H1 (cell line): ENCODE results near the gene ANKRD31. TPM values are rescaled to one million over a fixed set of nuclear protein-coding genes. Genes with fewer than 3 reads are reported as not detected.

Experiments
- CTCF ChIA-PET: fragments of 300-600 bp; sonication (Branson Sonifier 250); formaldehyde crosslinking; loops from one replicate; lab custom pipeline; 2021; ENCODE audit not compliant: partially characterized antibody; lab: Charles Lee
- POLR2A ChIA-PET: fragments of 300-600 bp; sonication (Branson Sonifier 250); formaldehyde crosslinking; loops from one replicate; lab custom pipeline; 2021; ENCODE audit warnings: inconsistent platforms; ENCODE audit not compliant: partially characterized antibody; lab: Charles Lee
- DNase-seq, 2 experiments: peaks; one replicate each; pipeline versions ENCODE4 v3.0.0 to v3.0.0-alpha.2; 2010 to 2022; ENCODE audit warnings: low spot score in 2 of 2, low read depth in 1 of 2, mixed read lengths in 1 of 2
- FAIRE-seq: peaks from 2 replicates; lab custom pipeline; 2011; peaks lifted over from hg19 to GRCh38; lab: Jason Lieb, UNC
- H2AFZ ChIP-seq: 2 replicates; pipeline ENCODE4 v1.8.1; 2012; ENCODE audit warnings: low read length, inconsistent platforms
- H2AK5ac ChIP-seq: 2 replicates; pipeline ENCODE4 v1.6.1; 2013; ENCODE audit warnings: low read depth, low read length
- H2BK120ac ChIP-seq: replicated peaks from 2 replicates; pipeline ENCODE3; 2013; ENCODE audit warnings: low read depth, low read length, inconsistent platforms
- H2BK12ac ChIP-seq: 2 replicates; pipeline ENCODE4 v1.6.1; 2013; ENCODE audit warnings: low read depth, low read length
- H2BK15ac ChIP-seq: 2 replicates; pipeline ENCODE4 v1.6.1; 2013; ENCODE audit warnings: low read length
- H2BK20ac ChIP-seq: 2 replicates; pipeline ENCODE4 v1.6.1; 2013; ENCODE audit warnings: low read length
- H2BK5ac ChIP-seq: 2 replicates; pipeline ENCODE4 v1.6.1; 2013; ENCODE audit warnings: low read depth, low read length
- H3K14ac ChIP-seq: 2 replicates; pipeline ENCODE4 v1.6.1; 2013; ENCODE audit warnings: inconsistent platforms; ENCODE audit not compliant: insufficient read length
- H3K18ac ChIP-seq: 2 replicates; pipeline ENCODE4 v1.6.1; 2013; ENCODE audit warnings: low read length; ENCODE audit errors: extremely low read depth
- H3K23ac ChIP-seq: 2 replicates; pipeline ENCODE4 v1.6.1; 2013; ENCODE audit warnings: inconsistent platforms; ENCODE audit not compliant: insufficient read length
- H3K23me2 ChIP-seq: 2 replicates; pipeline ENCODE4 v1.6.1; 2013; ENCODE audit warnings: low read depth, low read length
- H3K27ac ChIP-seq: 2 replicates; pipeline ENCODE4 v1.6.1; 2011; ENCODE audit warnings: low read depth, low read length, inconsistent platforms
- H3K27me3 ChIP-seq, 4 experiments: replicated peaks in 1 of 4; 1 replicate in 1 of 4; 2 replicates in 3 of 4; pipeline versions ENCODE4 v1.6.1 to v1.8.1; 2011 to 2013; ENCODE audit warnings: low read length in 3 of 4, mild to moderate bottlenecking in 3 of 4, inconsistent platforms in 2 of 4, mixed read lengths in 2 of 4, moderate library complexity in 1 of 4; ENCODE audit not compliant: control insufficient read depth in 3 of 4, insufficient read depth in 3 of 4; ENCODE audit errors: extremely low read depth in 1 of 4
- H3K36me3 ChIP-seq, 4 experiments: 2 replicates each; pipeline versions ENCODE4 v1.6.1 to v1.8.1; 2011 to 2013; ENCODE audit warnings: mild to moderate bottlenecking in 4 of 4, low read length in 3 of 4, moderate library complexity in 2 of 4, control low read depth in 1 of 4, inconsistent platforms in 1 of 4; ENCODE audit not compliant: insufficient read depth in 4 of 4, control insufficient read depth in 2 of 4
- H3K4ac ChIP-seq: replicated peaks from 2 replicates; pipeline ENCODE3; 2013; ENCODE audit warnings: low read length, low read depth, mixed read lengths, inconsistent platforms; ENCODE audit not compliant: insufficient read length
- H3K4me1 ChIP-seq, 4 experiments: replicated peaks in 1 of 4; 1 replicate in 1 of 4; 2 replicates in 3 of 4; pipeline versions ENCODE4 v1.6.1 to v1.8.1; 2011 to 2013; ENCODE audit warnings: low read length in 3 of 4, inconsistent platforms in 2 of 4, mixed read lengths in 1 of 4; ENCODE audit not compliant: insufficient read depth in 4 of 4, control insufficient read depth in 3 of 4
- H3K4me2 ChIP-seq, 2 experiments: 2 replicates each; pipeline versions ENCODE4 v1.6.1 to v1.8.1; 2011 to 2013; ENCODE audit warnings: low read depth in 2 of 2, low read length in 2 of 2, control low read depth in 1 of 2, inconsistent platforms in 1 of 2, mild to moderate bottlenecking in 1 of 2; ENCODE audit not compliant: insufficient read depth in 1 of 2
- H3K4me3 ChIP-seq, 4 experiments: fragments of 200-600, 300-600 bp in 1 of 4; sonication (generic), shearing (Covaris generic), sonication (Bioruptor Twin) in 1 of 4; 2 replicates each; pipeline versions ENCODE4 v1.5.1 to v1.8.1; 2011 to 2016; ENCODE audit warnings: low read length in 4 of 4, low read depth in 3 of 4, control low read depth in 2 of 4, inconsistent platforms in 2 of 4, mild to moderate bottlenecking in 2 of 4, mixed read lengths in 1 of 4, moderate library complexity in 1 of 4; ENCODE audit not compliant: insufficient read depth in 2 of 4; ENCODE audit errors: extremely low read depth in 1 of 4
- H3K56ac ChIP-seq: replicated peaks from 2 replicates; pipeline ENCODE3; 2013; ENCODE audit warnings: low read depth, mild to moderate bottlenecking, mixed read lengths, low read length, inconsistent platforms; ENCODE audit not compliant: insufficient read length
- H3K79me1 ChIP-seq: 2 replicates; pipeline ENCODE4 v1.6.1; 2013; ENCODE audit warnings: low read depth, low read length, control low read depth
- H3K79me2 ChIP-seq, 2 experiments: 2 replicates each; pipeline versions ENCODE4 v1.6.1 to v1.8.1; 2012 to 2013; ENCODE audit warnings: low read length in 2 of 2, mild to moderate bottlenecking in 2 of 2, inconsistent platforms in 1 of 2; ENCODE audit not compliant: insufficient read depth in 2 of 2, control insufficient read depth in 1 of 2
- H3K9ac ChIP-seq, 4 experiments: replicated peaks in 1 of 4; 1 replicate in 1 of 4; 2 replicates in 3 of 4; pipeline versions ENCODE4 v1.6.1 to v1.8.1; 2011 to 2013; ENCODE audit warnings: low read depth in 3 of 4, low read length in 3 of 4, control low read depth in 2 of 4, mild to moderate bottlenecking in 2 of 4, moderate library complexity in 2 of 4, inconsistent platforms in 1 of 4; ENCODE audit errors: extremely low read depth in 1 of 4
- H3K9me3 ChIP-seq, 2 experiments: 2 replicates each; pipeline versions ENCODE4 v1.6.1 to v1.8.1; 2012 to 2013; ENCODE audit warnings: mild to moderate bottlenecking in 2 of 2, moderate library complexity in 2 of 2, control low read depth in 1 of 2, inconsistent platforms in 1 of 2, low read depth in 1 of 2, low read length in 1 of 2, mixed read lengths in 1 of 2; ENCODE audit not compliant: insufficient read depth in 2 of 2
- H4K20me1 ChIP-seq, 2 experiments: replicated peaks in 1 of 2; 2 replicates each; pipeline versions ENCODE3 to v1.8.1; 2011 to 2013; ENCODE audit warnings: inconsistent platforms in 2 of 2, low read length in 2 of 2, mild to moderate bottlenecking in 1 of 2; ENCODE audit not compliant: insufficient read depth in 2 of 2, control insufficient read depth in 1 of 2
- H4K5ac ChIP-seq: 2 replicates; pipeline ENCODE4 v1.6.1; 2013; ENCODE audit warnings: low read length, low read depth, mixed read lengths, inconsistent platforms; ENCODE audit not compliant: insufficient read length
- H4K8ac ChIP-seq: 2 replicates; pipeline ENCODE4 v1.8.0; 2013; ENCODE audit warnings: mild to moderate bottlenecking, moderate library complexity, low read length, inconsistent platforms; ENCODE audit not compliant: insufficient read depth; ENCODE audit errors: extremely low read depth
- H4K91ac ChIP-seq: replicated peaks from 2 replicates; pipeline ENCODE3; 2013; ENCODE audit warnings: low read length, mixed read lengths, inconsistent platforms; ENCODE audit not compliant: insufficient read length
- BACH1 ChIP-seq: IDR thresholded peaks from 2 replicates; pipeline ENCODE4 v1.6.1; 2012; ENCODE audit warnings: low read length, improper control_type of control experiment
- CBX5 ChIP-seq: fragments of 300-800, 300-1000 bp; sonication (generic); IDR thresholded peaks from 2 replicates; pipeline ENCODE4 v1.7.1; 2016; ENCODE audit warnings: antibody characterized with exemption, low read length, low read depth
- CHD1 ChIP-seq: IDR thresholded peaks from 2 replicates; pipeline ENCODE4 v1.6.1; 2012; ENCODE audit warnings: low read depth, low read length, improper control_type of control experiment
- CTBP2 ChIP-seq: IDR thresholded peaks from 2 replicates; pipeline ENCODE4 v1.7.0; 2011; ENCODE audit warnings: borderline replicate concordance, mild to moderate bottlenecking, moderate library complexity, mixed read lengths, low read length; ENCODE audit not compliant: insufficient read depth, insufficient read length
- EZH2 ChIP-seq: fragments of 200-600 bp; sonication (generic); IDR thresholded peaks from 2 replicates; pipeline ENCODE4 v1.7.1; 2012; ENCODE audit warnings: low read depth, mild to moderate bottlenecking, moderate library complexity, low read length, inconsistent platforms; ENCODE audit not compliant: severe bottlenecking
- FOSL1 ChIP-seq: IDR thresholded peaks from 2 replicates; pipeline ENCODE4 v1.6.1; 2011; ENCODE audit warnings: mild to moderate bottlenecking, low read depth, low read length, moderate library complexity; ENCODE audit not compliant: insufficient read depth
- JUN ChIP-seq: IDR thresholded peaks from 2 replicates; pipeline ENCODE4 v1.6.1; 2011; ENCODE audit warnings: low read depth, mild to moderate bottlenecking, improper control_type of control experiment, low read length
- MAFK ChIP-seq: IDR thresholded peaks from 2 replicates; pipeline ENCODE4 v1.6.1; 2012; ENCODE audit warnings: low read depth, mild to moderate bottlenecking, improper control_type of control experiment, low read length
- NRF1 ChIP-seq: IDR thresholded peaks from 2 replicates; pipeline ENCODE4 v1.6.1; 2011; ENCODE audit warnings: mild to moderate bottlenecking, low read depth, low read length, improper control_type of control experiment
- PHF8 ChIP-seq: fragments of 200-600 bp; sonication (generic); conservative IDR thresholded peaks from 2 replicates; pipeline ENCODE4 v1.7.1; 2012; ENCODE audit warnings: low read depth, mild to moderate bottlenecking, inconsistent platforms, low read length, moderate library complexity
- POLR2AphosphoS5 ChIP-seq: IDR thresholded peaks from 2 replicates; pipeline ENCODE4 v1.6.1; 2011; ENCODE audit warnings: low read depth, low read length
- POU5F1 ChIP-seq: IDR thresholded peaks from 2 replicates; pipeline ENCODE4 v1.6.1; 2011; ENCODE audit warnings: low read depth, mild to moderate bottlenecking, low read length, moderate library complexity
- TEAD4 ChIP-seq: IDR thresholded peaks from 2 replicates; pipeline ENCODE4 v1.6.1; 2012; ENCODE audit warnings: low read depth, low read length, inconsistent platforms, mixed read lengths
- WGBS, 2 experiments: shearing (Covaris generic) in 1 of 2; methylation state at CpG; one replicate each; pipeline versions ENCODE4 v1.1.6 to v1.1.7; 2013 to 2015; ENCODE audit warnings: low lambda C conversion rate in 2 of 2, mixed read lengths in 2 of 2, inconsistent platforms in 1 of 2, low coverage in 1 of 2, missing lambda C conversion rate in 1 of 2; ENCODE audit not compliant: insufficient replicate concordance in 2 of 2, insufficient coverage in 1 of 2, insufficient read length in 1 of 2; ENCODE audit errors: extremely low coverage in 1 of 2, missing lambda C conversion rate in 1 of 2; 5-methylcytosine and 5-hydroxymethylcytosine counted together
- polyA plus RNA-seq, 7 experiments: library from polyadenylated mRNA; depleted of rRNA in 3 of 7; stranded (reverse) in 5 of 7; unstranded in 2 of 7; fragments of >200 nt in 5 of 7; fragments of 200-250 nt in 2 of 7; gene quantifications; 1 replicate in 5 of 7; 2 replicates in 1 of 7; 4 replicates in 1 of 7; pipeline versions ENCODE4 v1.2.1 to v1.2.3, GENCODE V29; 2011 to 2013; ENCODE audit warnings: missing spikeins in 2 of 7, mixed read lengths in 2 of 7
- total RNA-seq: library from RNA; stranded (reverse); fragmentation: NEBNext Ultra II Directional; extraction: Animal tissue kit (Norgen Biotek cat#: 25700); gene quantifications from 2 replicates; pipeline ENCODE4 v1.2.1, GENCODE V29; 2021
- TF ChIP-seq, protein P1 (sequence below): IDR thresholded peaks from 2 replicates; pipeline ENCODE4 v1.6.1; 2012; ENCODE audit warnings: low read length, inconsistent platforms

Gene ANKRD31
- total and polyA plus RNA-seq, 2 of the 8 experiments (the other 6 are each of a cell fraction or from before 2014, with no cell fraction given): 0.05 to 0.06 TPM

DNA sequence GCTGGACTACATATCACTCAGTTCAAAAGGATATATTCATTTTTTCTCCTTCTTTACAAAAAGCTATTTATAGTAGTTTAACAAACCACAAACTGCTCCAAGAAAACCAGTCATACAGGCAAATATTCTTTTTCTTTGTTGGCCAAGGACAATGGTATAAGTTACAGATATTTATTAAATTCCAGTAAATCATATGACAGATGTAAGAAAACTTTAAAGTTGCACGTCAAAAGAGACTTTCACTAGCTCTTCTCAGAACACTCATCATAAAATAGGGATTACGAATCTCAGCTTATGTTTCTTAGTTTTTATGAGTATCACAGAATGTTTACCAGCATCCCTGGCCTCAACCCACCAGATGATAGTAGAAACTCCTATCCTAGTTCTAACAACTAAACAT, 67.2 kb downstream of the ANKRD31 start:
- H3K9me3 ChIP-seq: no peaks in the 10 kb centered on the region
- H2AK5ac ChIP-seq: no peak overlapping the region
- no peak overlapping the region for H2BK15ac ChIP-seq
- no peak for DNase-seq
- no peak overlapping the region for H4K8ac ChIP-seq
- no peak overlapping the region for H4K91ac ChIP-seq
- no peaks in the 10 kb centered on the region for H3K36me3 ChIP-seq
- H2BK5ac ChIP-seq: no peak overlapping the region
- H3K27me3 ChIP-seq: no peaks in the 10 kb centered on the region
- CTCF ChIA-PET: interaction anchor here (0.8 to 1.1 kb wide), 2 partner anchors 39 to 120 kb away, joined by 3 to 4 read pairs; no protein-coding TSS in a partner anchor
- H4K20me1 ChIP-seq: no peaks in the 10 kb centered on the region
- TF ChIP-seq JUN: no peak
- no peak for TF ChIP-seq MAFK
- no peak for TF ChIP-seq CHD1
- no peak for TF ChIP-seq PHF8
- TF ChIP-seq EZH2: no peak
- no peak for TF ChIP-seq FOSL1
- no peak for TF ChIP-seq TEAD4
- TF ChIP-seq CTBP2: no peak
- no peak for TF ChIP-seq BACH1
- no peak for TF ChIP-seq NRF1
- TF ChIP-seq CBX5: no peak
- TF ChIP-seq POLR2AphosphoS5: no peak
- TF ChIP-seq POU5F1: no peak
- TF ChIP-seq, protein P1, sequence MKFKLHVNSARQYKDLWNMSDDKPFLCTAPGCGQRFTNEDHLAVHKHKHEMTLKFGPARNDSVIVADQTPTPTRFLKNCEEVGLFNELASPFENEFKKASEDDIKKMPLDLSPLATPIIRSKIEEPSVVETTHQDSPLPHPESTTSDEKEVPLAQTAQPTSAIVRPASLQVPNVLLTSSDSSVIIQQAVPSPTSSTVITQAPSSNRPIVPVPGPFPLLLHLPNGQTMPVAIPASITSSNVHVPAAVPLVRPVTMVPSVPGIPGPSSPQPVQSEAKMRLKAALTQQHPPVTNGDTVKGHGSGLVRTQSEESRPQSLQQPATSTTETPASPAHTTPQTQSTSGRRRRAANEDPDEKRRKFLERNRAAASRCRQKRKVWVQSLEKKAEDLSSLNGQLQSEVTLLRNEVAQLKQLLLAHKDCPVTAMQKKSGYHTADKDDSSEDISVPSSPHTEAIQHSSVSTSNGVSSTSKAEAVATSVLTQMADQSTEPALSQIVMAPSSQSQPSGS: no peak
- no peak overlapping the region for H3K4me3 ChIP-seq
- POLR2A ChIA-PET: no interaction called here
- H4K5ac ChIP-seq: no peak overlapping the region
- no peak overlapping the region for H2AFZ ChIP-seq
- H3K14ac ChIP-seq: no peak overlapping the region
- H3K9ac ChIP-seq: no peak overlapping the region
- no peak for FAIRE-seq
- H3K4me1 ChIP-seq: no peaks in the 10 kb centered on the region
- no peak overlapping the region for H3K27ac ChIP-seq
- H3K4me2 ChIP-seq: no peak overlapping the region
- H2BK20ac ChIP-seq: no peak overlapping the region
- no peaks in the 10 kb centered on the region for H3K79me2 ChIP-seq
- H3K23me2 ChIP-seq: no peaks in the 10 kb centered on the region
- WGBS, 2 experiments: 84% methylated on average over 2 of the region's 2 CpGs; no CpG with 5 or more reads in 1 of the 2 experiments
- no peak overlapping the region for H3K4ac ChIP-seq
- no peak overlapping the region for H3K18ac ChIP-seq
- H3K23ac ChIP-seq: no peak overlapping the region
- no peak overlapping the region for H2BK12ac ChIP-seq
- H2BK120ac ChIP-seq: no peak overlapping the region
- H3K56ac ChIP-seq: no peak overlapping the region
- H3K79me1 ChIP-seq: no peaks in the 10 kb centered on the region
